SU-DHL-6 (cell line): ENCODE data around the gene CACNA1C.

Experiments used
- CTCF ChIP-seq: fragments of 200-600 bp; sonication (generic); IDR thresholded peaks from one replicate; pipeline ENCODE4 v1.5.1; 2017; ENCODE audit warnings: antibody characterized with exemption, mild to moderate bottlenecking, low read length, moderate library complexity; ENCODE audit not compliant: insufficient read depth, poor library complexity, severe bottlenecking
- EZH2phosphoT487 ChIP-seq: fragments of 200-600 bp; sonication (generic), shearing (Covaris generic); conservative IDR thresholded peaks from 2 replicates; pipeline ENCODE4 v1.6.1; 2018; ENCODE audit warnings: mild to moderate bottlenecking, antibody characterized with exemption, low read length, moderate library complexity, mixed read lengths

- TF ChIP-seq CTCF (no peak), EZH2phosphoT487 (no peak)
These were observed 509.6 kb downstream of the CACNA1C start for GRCh38 chr12:2562400-2562799.
